HEK293T (cell line): ENCODE results near the gene NR2E1.

Experiments
- ARNT ChIP-seq: fragments of 450-650 bp; IDR thresholded peaks from 2 replicates; pipeline ENCODE4 v1.6.1; 2017; ENCODE audit warnings: mild to moderate bottlenecking
- ELF4 ChIP-seq: fragments of 450-650 bp; IDR thresholded peaks from 2 replicates; pipeline ENCODE4 v1.6.1; 2017; ENCODE audit warnings: antibody characterized with exemption
- FOXK2 ChIP-seq: fragments of 450-650 bp; IDR thresholded peaks from 2 replicates; pipeline ENCODE4 v1.6.1; 2016; ENCODE audit warnings: mild to moderate bottlenecking
- FOXM1 ChIP-seq: fragments of 450-650 bp; IDR thresholded peaks from 2 replicates; pipeline ENCODE4 v1.6.1; 2017; ENCODE audit warnings: mild to moderate bottlenecking, borderline replicate concordance
- NFRKB ChIP-seq: fragments of 450-650 bp; IDR thresholded peaks from 2 replicates; pipeline ENCODE4 v1.6.1; 2016; ENCODE audit warnings: mild to moderate bottlenecking, moderate library complexity
- SP1 ChIP-seq: fragments of 450-650 bp; IDR thresholded peaks from 2 replicates; pipeline ENCODE4 v1.6.1; 2017
- SUZ12 ChIP-seq: fragments of 450-650 bp; IDR thresholded peaks from 2 replicates; pipeline ENCODE4 v1.6.1; 2016; ENCODE audit warnings: mild to moderate bottlenecking
- TARDBP ChIP-seq: fragments of 450-650 bp; IDR thresholded peaks from 2 replicates; pipeline ENCODE4 v1.6.1; 2016
- ZNF384 ChIP-seq: fragments of 450-650 bp; IDR thresholded peaks from 2 replicates; pipeline ENCODE4 v1.6.1; 2016

DNA sequence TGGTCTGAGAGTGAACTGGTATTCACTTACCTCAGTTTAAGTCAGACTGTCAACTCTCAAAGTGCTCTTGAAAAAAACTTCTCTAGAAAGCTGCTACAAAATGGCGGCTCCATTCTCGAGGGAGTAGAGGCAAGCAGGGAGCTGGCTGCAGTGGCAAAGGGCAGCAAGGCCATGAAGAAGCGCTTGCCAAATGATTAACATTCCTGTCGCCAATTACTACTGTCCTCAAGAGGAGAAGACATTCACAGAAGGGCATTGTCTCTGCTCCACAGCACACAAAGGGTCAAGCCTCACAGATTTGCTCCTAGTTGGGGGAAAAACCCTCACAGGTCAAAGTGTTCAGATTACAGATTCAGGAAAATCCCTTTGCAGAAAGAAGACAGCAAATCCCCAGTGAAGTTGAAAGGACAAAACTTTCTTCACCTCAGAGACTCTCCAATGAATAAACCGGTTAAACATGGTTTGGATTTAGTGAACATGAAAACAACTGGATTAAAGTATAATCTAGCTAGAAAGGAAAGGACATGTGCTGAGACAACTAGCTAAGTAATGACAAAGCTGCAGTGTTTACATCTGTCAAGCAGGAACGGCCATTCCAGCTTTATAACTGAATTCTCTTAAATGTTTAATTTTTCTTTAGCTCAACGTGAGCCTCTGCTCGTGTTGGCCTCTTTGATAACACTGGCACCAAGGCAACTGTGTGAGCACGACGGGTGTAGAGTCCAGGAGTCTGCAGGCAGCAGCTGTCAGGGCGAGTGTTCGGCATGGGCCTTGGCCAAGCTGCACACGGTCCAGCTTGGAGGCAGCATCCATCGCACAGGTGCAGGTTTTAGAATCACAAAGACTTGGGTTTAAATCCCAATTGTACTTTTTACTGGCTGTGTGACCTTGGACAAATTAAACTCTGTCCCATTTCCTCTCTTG, 37.6 kb downstream of the NR2E1 start:
- TF ChIP-seq ARNT, result no peak
- TF ChIP-seq NFRKB, result no peak
- TF ChIP-seq FOXK2, result no peak
- TF ChIP-seq FOXM1, result no peak
- TF ChIP-seq SUZ12, result no peak
- no peak for TF ChIP-seq ELF4
- TF ChIP-seq SP1, result no peak
- TF ChIP-seq TARDBP, result no peak
- TF ChIP-seq ZNF384, result no peak
